Endothelial cell of umbilical vein (primary cell): ENCODE results near the gene FOXN1. TPM values are rescaled to one million over a fixed set of nuclear protein-coding genes. Genes with fewer than 3 reads are reported as not detected.
A peak's percentile ranks its signal among the peaks of the same experiment; 100 is the strongest.
"Not testable (repeated sequence)": the region's sequence is repeated elsewhere in the genome, so short reads cannot be mapped to it uniquely, and the experiment has no call there.

ENCODE experiments used
- BruUV-seq: library from RNA; stranded (reverse); fragments of 400-500 nt; replicated peaks from 2 replicates; lab custom pipeline; 2021; lab: Mats Ljungman, UMichigan
- CTCF ChIA-PET: fragments of 300-600, 350-600 bp; sonication (Branson Sonifier 250); formaldehyde crosslinking; loops from one replicate; lab custom pipeline; 2021; ENCODE audit warnings: antibody characterized with exemption, inconsistent platforms; lab: Charles Lee
- POLR2A ChIA-PET: fragments of 300-600, 350-600 bp; sonication (Branson Sonifier 250); formaldehyde crosslinking; loops from one replicate; lab custom pipeline; 2021; ENCODE audit warnings: antibody characterized with exemption, inconsistent platforms; lab: Charles Lee
- DNase-seq: peaks from one replicate; pipeline ENCODE4 v3.0.0-alpha.2; 2011; ENCODE audit warnings: low read depth, low spot score
- FAIRE-seq: peaks from 2 replicates; lab custom pipeline; 2011; peaks lifted over from hg19 to GRCh38; lab: Jason Lieb, UNC
- H2AFZ ChIP-seq: 2 replicates; pipeline ENCODE4 v1.6.0; 2012; ENCODE audit warnings: low read depth, low read length, control low read depth, inconsistent platforms
- H3K27ac ChIP-seq: 2 replicates; pipeline ENCODE4 v1.5.1; 2011; ENCODE audit warnings: low read depth, mild to moderate bottlenecking, control low read depth, low read length, moderate library complexity; ENCODE audit not compliant: insufficient read depth
- H3K27me3 ChIP-seq, 2 experiments: 2 replicates each; pipeline versions ENCODE4 v1.6.0 to v1.6.1; 2011; ENCODE audit warnings: low read length in 2 of 2, mixed read lengths in 1 of 2; ENCODE audit not compliant: control insufficient read depth in 2 of 2, insufficient read depth in 2 of 2
- H3K36me3 ChIP-seq, 2 experiments: 2 replicates in 1 of 2; 3 replicates in 1 of 2; pipeline ENCODE4 v1.5.1; 2011; ENCODE audit warnings: low read length in 2 of 2, mild to moderate bottlenecking in 1 of 2, moderate library complexity in 1 of 2; ENCODE audit not compliant: control insufficient read depth in 2 of 2, insufficient read depth in 2 of 2; ENCODE audit errors: extremely low read depth in 1 of 2
- H3K4me1 ChIP-seq: 3 replicates; pipeline ENCODE4 v1.5.1; 2011; ENCODE audit warnings: mild to moderate bottlenecking, low read length; ENCODE audit not compliant: control insufficient read depth, insufficient read depth; ENCODE audit errors: extremely low read depth
- H3K4me2 ChIP-seq: 2 replicates; pipeline ENCODE4 v1.6.1; 2011; ENCODE audit warnings: low read length, control low read depth, mixed read lengths; ENCODE audit not compliant: insufficient read depth
- H3K4me3 ChIP-seq, 3 experiments: fragments of 200-600 bp in 1 of 3; sonication (generic), shearing (Covaris generic) in 1 of 3; replicated peaks in 1 of 3; 2 replicates each; pipeline ENCODE4 v1.5.1; 2011 to 2016; ENCODE audit warnings: control low read depth in 3 of 3, low read length in 3 of 3, mild to moderate bottlenecking in 2 of 3, inconsistent platforms in 1 of 3, low read depth in 1 of 3, moderate library complexity in 1 of 3; ENCODE audit not compliant: insufficient read depth in 1 of 3
- H3K79me2 ChIP-seq: 2 replicates; pipeline ENCODE4 v1.6.0; 2012; ENCODE audit warnings: low read length, inconsistent platforms; ENCODE audit not compliant: control insufficient read depth, insufficient read depth
- H3K9ac ChIP-seq: replicated peaks from 2 replicates; pipeline ENCODE3; 2011; ENCODE audit warnings: low read length, control low read depth; ENCODE audit not compliant: insufficient read depth; ENCODE audit errors: extremely low read depth
- H3K9me1 ChIP-seq: replicated peaks from 3 replicates; pipeline ENCODE4 v1.6.0; 2011; ENCODE audit warnings: mild to moderate bottlenecking, low read length; ENCODE audit not compliant: control insufficient read depth, insufficient read depth; ENCODE audit errors: extremely low read depth
- H3K9me3 ChIP-seq: replicated peaks from 2 replicates; pipeline ENCODE4 v1.5.1; 2012; ENCODE audit warnings: low read length, inconsistent platforms; ENCODE audit not compliant: control insufficient read depth, insufficient read depth
- H4K20me1 ChIP-seq: replicated peaks from 2 replicates; pipeline ENCODE3; 2011; ENCODE audit warnings: mild to moderate bottlenecking, low read length; ENCODE audit not compliant: control insufficient read depth, insufficient read depth; ENCODE audit errors: extremely low read depth
- EZH2 ChIP-seq: IDR thresholded peaks from 2 replicates; pipeline ENCODE4 v1.6.1; 2012; ENCODE audit warnings: borderline replicate concordance, low read depth, mild to moderate bottlenecking, moderate library complexity, low read length, inconsistent platforms; ENCODE audit not compliant: severe bottlenecking
- FOS ChIP-seq: IDR thresholded peaks from 2 replicates; pipeline ENCODE4 v1.6.1; 2011; ENCODE audit warnings: mild to moderate bottlenecking, low read length, moderate library complexity, borderline replicate concordance; ENCODE audit not compliant: insufficient read depth
- GATA2 ChIP-seq: IDR thresholded peaks from 2 replicates; pipeline ENCODE4 v1.7.0; 2011; ENCODE audit warnings: low read depth, mild to moderate bottlenecking, moderate library complexity, mixed read lengths, low read length; ENCODE audit not compliant: insufficient read length, insufficient read depth
- JUN ChIP-seq: IDR thresholded peaks from 2 replicates; pipeline ENCODE4 v1.6.1; 2011; ENCODE audit warnings: borderline replicate concordance, low read depth; ENCODE audit not compliant: insufficient read length, insufficient read depth
- MYC ChIP-seq: IDR thresholded peaks from one replicate; pipeline ENCODE4 v1.6.1; 2011; ENCODE audit warnings: mild to moderate bottlenecking, low read depth, low read length
- POLR2A ChIP-seq: IDR thresholded peaks from 2 replicates; pipeline ENCODE4 v1.6.1; 2012; ENCODE audit warnings: low read depth, mild to moderate bottlenecking, control low read depth, low read length
- POLR2AphosphoS5 ChIP-seq: IDR thresholded peaks from 2 replicates; pipeline ENCODE4 v1.6.1; 2012; ENCODE audit warnings: low read depth, mild to moderate bottlenecking, control low read depth, low read length, moderate library complexity; ENCODE audit not compliant: insufficient read depth
- dilution Hi-C: fragments of 300-500 bp; cut with MboI; formaldehyde crosslinking; loops from one replicate; pipeline ENCODE4 v1.15.0; 2019; ENCODE audit warnings: low sequenced_read_pairs; ENCODE audit not compliant: extremely low pct_ligation_motif_present
- intact Hi-C: fragments of 100-400 bp; cut with micrococcal nuclease; formaldehyde crosslinking; loops from one replicate; pipeline ENCODE4 v1.10.0; 2022
- polyA plus RNA-seq, 4 experiments: library from polyadenylated mRNA; depleted of rRNA in 3 of 4; stranded (reverse) in 3 of 4; unstranded in 1 of 4; fragments of >200 nt; gene quantifications; 2 replicates each; pipeline versions ENCODE4 v1.2.1 to v1.2.3, GENCODE V29; 2011 to 2012; ENCODE audit warnings: missing spikeins in 1 of 4
- total RNA-seq: library from RNA; stranded (reverse); gene quantifications from 2 replicates; pipeline ENCODE4 v1.2.3, GENCODE V29; 2021
- TF ChIP-seq, protein P1 (sequence below), 2 donors: IDR thresholded peaks; 1 replicate in 1 of 2; 2 replicates in 1 of 2; pipeline ENCODE4 v1.5.1; 2011; ENCODE audit warnings: low read length in 2 of 2, mild to moderate bottlenecking in 2 of 2, moderate library complexity in 2 of 2, control low read depth in 1 of 2, inconsistent platforms in 1 of 2, low read depth in 1 of 2; ENCODE audit not compliant: insufficient read depth in 1 of 2; ENCODE audit errors: extremely low read depth in 1 of 2
- TF ChIP-seq, protein P2 (sequence below): IDR thresholded peaks from 2 replicates; pipeline ENCODE4 v1.6.1; 2011; ENCODE audit not compliant: insufficient read depth, insufficient read length

FOXN1 gene
- total and polyA plus RNA-seq, 2 donors (not counting 3 experiments of a cell fraction or from before 2014, with no cell fraction given): not detected

DNA sequence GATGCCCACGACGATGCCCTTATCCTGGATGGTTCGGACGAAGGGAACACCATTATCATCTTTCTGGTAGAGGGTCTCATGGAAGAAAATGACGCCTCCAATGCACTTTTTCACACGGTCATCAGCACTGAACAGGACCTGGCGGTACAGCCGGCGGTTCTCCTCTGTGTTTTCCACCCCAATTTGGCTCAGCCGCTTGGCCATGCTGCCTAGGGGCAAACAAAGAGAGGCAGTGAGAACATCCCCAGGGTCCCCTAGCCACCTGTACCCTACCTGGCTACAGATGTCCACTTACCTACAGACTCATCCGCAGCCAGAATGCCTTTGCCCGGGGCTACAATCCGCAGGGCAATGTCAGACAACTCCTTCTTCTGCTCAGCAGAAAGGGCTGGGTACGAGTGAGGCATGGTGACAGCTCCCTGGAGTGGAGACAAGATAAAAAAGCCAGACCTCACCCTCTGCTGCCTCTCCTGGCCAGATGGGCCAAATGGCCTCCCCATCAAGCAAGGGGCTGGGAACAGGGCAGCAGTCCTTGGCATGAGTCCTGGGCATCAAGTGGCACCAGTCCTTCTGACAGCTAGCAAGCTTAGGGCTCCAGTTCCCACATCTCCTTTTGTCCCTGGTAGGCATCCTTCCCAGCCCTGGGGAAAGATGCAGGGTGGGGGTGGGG lies 69.1 kb downstream of the FOXN1 start:
- no TSS peak for BruUV-seq
- POLR2A ChIA-PET: interaction anchor here (0.5 kb wide), 1 partner anchor 292 kb away, joined by 5 read pairs; no protein-coding TSS in a partner anchor

DNA sequence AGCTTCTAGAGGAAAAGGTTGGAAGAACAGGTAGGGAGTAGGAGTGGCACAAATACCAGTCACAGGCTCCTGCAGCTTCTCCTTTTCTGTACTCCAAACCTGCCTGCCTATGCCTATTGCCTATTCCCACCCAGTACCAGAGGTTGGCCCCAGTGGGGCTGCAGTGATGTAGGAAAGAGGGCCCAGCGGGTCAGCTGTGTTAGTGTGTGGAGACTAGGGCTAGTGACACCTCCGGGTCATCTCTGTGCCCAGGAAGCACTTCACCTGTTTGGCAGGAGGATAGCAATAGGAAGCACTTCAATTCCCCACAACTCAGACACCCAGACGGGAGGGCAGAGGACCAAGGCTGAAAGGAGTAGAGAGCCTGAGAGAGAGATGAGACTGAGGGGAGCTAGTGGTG lies 69.9 kb downstream of the FOXN1 start:
- H3K9me3 ChIP-seq, H3K9me1 ChIP-seq, H3K9ac ChIP-seq, H3K4me1 ChIP-seq, POLR2A ChIA-PET, H3K27me3 ChIP-seq, H3K36me3 ChIP-seq, H3K4me3 ChIP-seq, DNase-seq, H2AFZ ChIP-seq, H3K79me2 ChIP-seq, CTCF ChIA-PET, BruUV-seq, H4K20me1 ChIP-seq, H3K4me2 ChIP-seq, H3K27ac ChIP-seq, dilution Hi-C loops: not testable (repeated sequence)
- intact Hi-C loops: loop anchor here (2.0 kb wide), 1 partner anchor 23 kb away; the partner anchor contains the start of gene SPAG5
- FAIRE-seq: peak; percentile 77

More for the DNA sequence above, 69.1 kb downstream of the FOXN1 start:
- Histone ChIP-seq H3K27me3 (no peaks in the 10 kb centered on the region), H3K4me3 (no peak overlapping the region), H4K20me1 (no peaks in the 10 kb centered on the region), H2AFZ (no peak overlapping the region), H3K79me2 (peaks cover 6% of the 10 kb centered on the region), H3K9me1 (no peaks in the 10 kb centered on the region), H3K4me2 (no peak overlapping the region), H3K36me3 (peaks cover 5 to 6% of the 10 kb centered on the region in 2 experiments), H3K9ac (no peak overlapping the region), H3K4me1 (peaks cover 10% of the 10 kb centered on the region), H3K9me3 (no peaks in the 10 kb centered on the region), H3K27ac (no peak overlapping the region)
- dilution Hi-C loops: no loop called here
- no peak for FAIRE-seq
- intact Hi-C loops: no loop called here
- no peak for TF ChIP-seq EZH2
- no peak for TF ChIP-seq GATA2
- no peak for TF ChIP-seq FOS
- TF ChIP-seq POLR2AphosphoS5: no peak
- TF ChIP-seq MYC: no peak
- no peak for TF ChIP-seq JUN
- TF ChIP-seq, protein P1, sequence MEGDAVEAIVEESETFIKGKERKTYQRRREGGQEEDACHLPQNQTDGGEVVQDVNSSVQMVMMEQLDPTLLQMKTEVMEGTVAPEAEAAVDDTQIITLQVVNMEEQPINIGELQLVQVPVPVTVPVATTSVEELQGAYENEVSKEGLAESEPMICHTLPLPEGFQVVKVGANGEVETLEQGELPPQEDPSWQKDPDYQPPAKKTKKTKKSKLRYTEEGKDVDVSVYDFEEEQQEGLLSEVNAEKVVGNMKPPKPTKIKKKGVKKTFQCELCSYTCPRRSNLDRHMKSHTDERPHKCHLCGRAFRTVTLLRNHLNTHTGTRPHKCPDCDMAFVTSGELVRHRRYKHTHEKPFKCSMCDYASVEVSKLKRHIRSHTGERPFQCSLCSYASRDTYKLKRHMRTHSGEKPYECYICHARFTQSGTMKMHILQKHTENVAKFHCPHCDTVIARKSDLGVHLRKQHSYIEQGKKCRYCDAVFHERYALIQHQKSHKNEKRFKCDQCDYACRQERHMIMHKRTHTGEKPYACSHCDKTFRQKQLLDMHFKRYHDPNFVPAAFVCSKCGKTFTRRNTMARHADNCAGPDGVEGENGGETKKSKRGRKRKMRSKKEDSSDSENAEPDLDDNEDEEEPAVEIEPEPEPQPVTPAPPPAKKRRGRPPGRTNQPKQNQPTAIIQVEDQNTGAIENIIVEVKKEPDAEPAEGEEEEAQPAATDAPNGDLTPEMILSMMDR (IDR thresholded peaks at IDR 0.05; ENCODE audit: extremely low read depth in 1 of 2, insufficient read depth in 1 of 2, low read depth in 1 of 2, low read length in 2 of 2): no peak
- no peak for TF ChIP-seq POLR2A
- TF ChIP-seq, protein P2, sequence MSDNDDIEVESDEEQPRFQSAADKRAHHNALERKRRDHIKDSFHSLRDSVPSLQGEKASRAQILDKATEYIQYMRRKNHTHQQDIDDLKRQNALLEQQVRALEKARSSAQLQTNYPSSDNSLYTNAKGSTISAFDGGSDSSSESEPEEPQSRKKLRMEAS: no peak
- DNase-seq: no peak
- CTCF ChIA-PET: no interaction called here
